K562 (cell line): ENCODE results near the gene ZNF521. TPM values are rescaled to one million over a fixed set of nuclear protein-coding genes. Genes with fewer than 3 reads are reported as not detected.

Experiments used
- ATAC-seq: fragments of 200-7000 bp; cut with Tn5 transposase; 3 replicates; pipeline ENCODE4 v1.9.1; 2020; ENCODE audit warnings: moderate library complexity
- BruUV-seq: library from RNA; stranded (reverse); fragments of 400-500 nt; replicated peaks from 2 replicates; lab custom pipeline; 2021; lab: Mats Ljungman, UMichigan
- CTCF ChIA-PET: fragments of 300-600 bp; formaldehyde crosslinking; extraction: SDS; loops from one replicate; lab custom pipeline; 2021; ENCODE audit warnings: low intra/inter-chr PET ratio; lab: Yijun Ruan, JAX
- POLR2A ChIA-PET: fragments of 300-600, 350-650 bp; sonication (Branson Sonifier 250); formaldehyde crosslinking; extraction: SDS; loops from one replicate; lab custom pipeline; 2021; ENCODE audit warnings: antibody characterized with exemption, inconsistent platforms; lab: Yijun Ruan, JAX
- DNase-seq, 4 experiments: peaks; one replicate each; pipeline versions ENCODE4 v3.0.0 to v3.0.0-alpha.2; 2011 to 2018; ENCODE audit warnings: low spot score in 3 of 4, mixed read lengths in 3 of 4; ENCODE audit errors: extremely low read depth in 1 of 4
- FAIRE-seq: peaks from 2 replicates; lab custom pipeline; 2011; peaks lifted over from hg19 to GRCh38; lab: Jason Lieb, UNC
- H2AFZ ChIP-seq: 2 replicates; pipeline ENCODE4 v1.6.0; 2011; ENCODE audit warnings: low read depth, low read length, control low read depth, inconsistent platforms
- H3K27ac ChIP-seq: fragments of 200-600 bp; 3 replicates; pipeline ENCODE4 v1.8.0; 2011; ENCODE audit warnings: low read depth, mild to moderate bottlenecking, control low read depth, inconsistent platforms, low read length, moderate library complexity, mixed read lengths; ENCODE audit errors: extremely low read depth
- H3K27me3 ChIP-seq, 2 experiments: fragments of 300-600 bp in 1 of 2; 2 replicates in 1 of 2; 3 replicates in 1 of 2; pipeline versions ENCODE4 v1.6.0 to v1.8.0; 2011; ENCODE audit warnings: inconsistent platforms in 2 of 2, low read length in 2 of 2, mild to moderate bottlenecking in 1 of 2, mixed read lengths in 1 of 2, moderate library complexity in 1 of 2; ENCODE audit not compliant: control insufficient read depth in 2 of 2, insufficient read depth in 2 of 2
- H3K36me3 ChIP-seq: fragments of 300-600 bp; 3 replicates; pipeline ENCODE4 v1.8.0; 2011; ENCODE audit warnings: mild to moderate bottlenecking, low read length, inconsistent platforms; ENCODE audit not compliant: control insufficient read depth, insufficient read depth
- H3K4me1 ChIP-seq, 2 experiments: fragments of 200-600 bp in 1 of 2; replicated peaks in 1 of 2; 2 replicates in 1 of 2; 3 replicates in 1 of 2; pipeline versions ENCODE4 v1.5.1 to v1.8.0; 2011; ENCODE audit warnings: inconsistent platforms in 2 of 2, low read length in 2 of 2, mild to moderate bottlenecking in 1 of 2, mixed read lengths in 1 of 2, moderate library complexity in 1 of 2; ENCODE audit not compliant: control insufficient read depth in 2 of 2, insufficient read depth in 2 of 2
- H3K4me2 ChIP-seq: 2 replicates; pipeline ENCODE4 v1.6.1; 2011; ENCODE audit warnings: low read length, control low read depth, inconsistent platforms, mixed read lengths; ENCODE audit not compliant: insufficient read depth
- H3K4me3 ChIP-seq: fragments of 200-600 bp; sonication (generic), shearing (Covaris generic); 2 replicates; pipeline ENCODE4 v1.5.1; 2016; ENCODE audit warnings: control low read depth, inconsistent platforms
- H3K79me2 ChIP-seq: fragments of 200-600 bp; 3 replicates; pipeline ENCODE4 v1.8.0; 2011; ENCODE audit warnings: low read length, inconsistent platforms; ENCODE audit not compliant: control insufficient read depth, insufficient read depth
- H3K9ac ChIP-seq, 2 experiments: 2 replicates each; pipeline versions ENCODE4 v1.6.0 to v1.6.1; 2011; ENCODE audit warnings: low read depth in 2 of 2, low read length in 2 of 2, control low read depth in 1 of 2, inconsistent platforms in 1 of 2, mild to moderate bottlenecking in 1 of 2, mixed read lengths in 1 of 2; ENCODE audit not compliant: insufficient read depth in 1 of 2
- H3K9me1 ChIP-seq: one replicate; pipeline ENCODE4 v1.6.0; 2011; ENCODE audit warnings: inconsistent platforms, mild to moderate bottlenecking, low read length, moderate library complexity; ENCODE audit not compliant: control insufficient read depth, insufficient read depth
- H3K9me3 ChIP-seq: replicated peaks from 2 replicates; pipeline ENCODE4 v1.5.1; 2011; ENCODE audit warnings: low read depth, low read length, inconsistent platforms; ENCODE audit not compliant: control insufficient read depth, insufficient read depth
- H4K20me1 ChIP-seq: replicated peaks from 2 replicates; pipeline ENCODE4 v1.6.1; 2011; ENCODE audit warnings: low read length, inconsistent platforms, mixed read lengths; ENCODE audit not compliant: control insufficient read depth, insufficient read depth
- HDAC6 ChIP-seq: IDR thresholded peaks from 2 replicates; pipeline ENCODE4 v1.6.1; 2012; ENCODE audit warnings: low read depth, mild to moderate bottlenecking, control low read depth, inconsistent platforms, low read length, moderate library complexity
- IRF1 ChIP-seq: sonication (generic); formaldehyde crosslinking; IDR thresholded peaks from 2 replicates; pipeline ENCODE4 v1.8.0; 2022; ENCODE audit warnings: missing genetic modification reagents, mild to moderate bottlenecking, borderline replicate concordance
- MECOM ChIP-seq: fragments of 250-450 bp; sonication (Bioruptor Pico); IDR thresholded peaks from 2 replicates; pipeline ENCODE4 v1.8.0; 2022; ENCODE audit warnings: inconsistent platforms
- POLR2A ChIP-seq: fragments of 450-650 bp; conservative IDR thresholded peaks from 2 replicates; pipeline ENCODE4 v1.6.1; 2016
- SP1 ChIP-seq: sonication (generic); formaldehyde crosslinking; IDR thresholded peaks from 2 replicates; pipeline ENCODE4 v1.8.1; 2022; ENCODE audit warnings: mild to moderate bottlenecking, missing genetic modification reagents
- SRSF1 ChIP-seq: fragments of 200-400 bp; formaldehyde crosslinking; IDR thresholded peaks from 2 replicates; pipeline ENCODE4 v1.6.1; 2017; ENCODE audit warnings: mild to moderate bottlenecking, low read depth, low read length, moderate library complexity
- THAP7 ChIP-seq: fragments of 250-450 bp; sonication (Bioruptor Pico); IDR thresholded peaks from 2 replicates; pipeline ENCODE4 v1.5.0; 2021
- WGBS: fragments of 100-300 bp; shearing (Covaris generic); methylation state at CpG from one replicate; pipeline ENCODE4 v1.1.6; 2016; ENCODE audit warnings: low coverage, mixed read lengths; ENCODE audit not compliant: insufficient coverage; ENCODE audit errors: missing lambda C conversion rate; 5-methylcytosine and 5-hydroxymethylcytosine counted together
- in situ Hi-C: fragments of 300-500 bp; cut with MboI; formaldehyde crosslinking; loops from 4 replicates; pipeline ENCODE4 v1.15.0; 2018; ENCODE audit warnings: inconsistent platforms, mixed read lengths
- intact Hi-C: fragments of 100-400 bp; cut with micrococcal nuclease; formaldehyde crosslinking; loops from 2 replicates; pipeline ENCODE4 v1.14.2; 2022
- polyA plus RNA-seq, 8 experiments: library from polyadenylated mRNA; depleted of rRNA in 4 of 8; stranded (reverse) in 5 of 8; unstranded in 3 of 8; fragments of >200 nt; fragmentation: Nextera tagmentation in 2 of 8; fragmentation: Illumina TruSeq in 1 of 8; extraction: Ambion mirVana in 2 of 8; extraction: Trizol in 1 of 8; gene quantifications; 2 replicates each; pipeline versions ENCODE4 v1.2.1 to v1.2.3, GENCODE V29; 2011 to 2014; ENCODE audit warnings: inconsistent platforms in 1 of 8, missing spikeins in 1 of 8
- total RNA-seq, 7 experiments: library from RNA; depleted of rRNA in 6 of 7; stranded (reverse); fragments of >200 nt in 6 of 7; fragmentation: Illumina TruSeq in 2 of 7; extraction: Trizol in 2 of 7; gene quantifications; 2 replicates each; pipeline versions ENCODE4 v1.2.1 to v1.2.3, GENCODE V29; 2011 to 2021; ENCODE audit warnings: low replicate concordance in 1 of 7

Gene ZNF521
- total and polyA plus RNA-seq, 9 of the 15 experiments (the other 6 are each of a cell fraction or from before 2014, with no cell fraction given), result 1.2 to 5.8 (median 1.6) TPM

GRCh38 chr18:25186871-25187270 is 165.1 kb downstream of the ZNF521 start:
- no peak for FAIRE-seq
- CTCF ChIA-PET, result no interaction called here

More at GRCh38 chr18:25186871-25187270, 165.1 kb downstream of the ZNF521 start:
- H3K27ac ChIP-seq, result no peak overlapping the region
- BruUV-seq, result no TSS peak
- H3K36me3 ChIP-seq, result no peaks in the 10 kb centered on the region
- intact Hi-C loops, result no loop called here
- H3K4me1 ChIP-seq, result no peaks in the 10 kb centered on the region
- H4K20me1 ChIP-seq, result no peaks in the 10 kb centered on the region
- H3K4me2 ChIP-seq, result no peak overlapping the region
- DNase-seq (no peak), ATAC-seq (no peak)
- H3K9ac ChIP-seq, result no peak overlapping the region
- TF ChIP-seq IRF1 (CRISPR knock-in tag), result no peak
- TF ChIP-seq POLR2A, result no peak
- no peak for TF ChIP-seq SP1 (CRISPR knock-in tag)
- TF ChIP-seq THAP7 (CRISPR knock-in tag), result no peak
- no peak for TF ChIP-seq SRSF1
- no peak for TF ChIP-seq HDAC6
- TF ChIP-seq MECOM (CRISPR knock-in tag), result no peak
- TF ChIP-seq, all 486 proteins: peak for 0
- in situ Hi-C loops, result no loop called here
- Histone ChIP-seq H3K4me3 (no peak overlapping the region), H2AFZ (no peak overlapping the region), H3K79me2 (no peaks in the 10 kb centered on the region), H3K9me1 (no peaks in the 10 kb centered on the region), H3K9me3 (no peaks in the 10 kb centered on the region), H3K27me3 (no peaks in the 10 kb centered on the region)
- POLR2A ChIA-PET, result no interaction called here
- WGBS, result 8% methylated on average over 4 of the region's 4 CpGs
